Mammary epithelial cell (primary cell): ENCODE data around the gene EDC4.

Experiments
- EZH2 ChIP-seq: IDR thresholded peaks from 2 replicates; pipeline ENCODE4 v1.6.1; 2012; ENCODE audit warnings: low read length, inconsistent platforms, borderline replicate concordance
- TF ChIP-seq, protein P1 (sequence below), 2 donors: IDR thresholded peaks in 1 of 2; conservative IDR thresholded peaks in 1 of 2; 2 replicates each; pipeline ENCODE4 v1.5.1; 2011 to 2012; ENCODE audit warnings: inconsistent platforms in 2 of 2, low read length in 2 of 2, mild to moderate bottlenecking in 2 of 2, control low read depth in 1 of 2, low read depth in 1 of 2; ENCODE audit not compliant: insufficient read depth in 1 of 2; ENCODE audit errors: extremely low read depth in 1 of 2

- TF ChIP-seq, protein P1, sequence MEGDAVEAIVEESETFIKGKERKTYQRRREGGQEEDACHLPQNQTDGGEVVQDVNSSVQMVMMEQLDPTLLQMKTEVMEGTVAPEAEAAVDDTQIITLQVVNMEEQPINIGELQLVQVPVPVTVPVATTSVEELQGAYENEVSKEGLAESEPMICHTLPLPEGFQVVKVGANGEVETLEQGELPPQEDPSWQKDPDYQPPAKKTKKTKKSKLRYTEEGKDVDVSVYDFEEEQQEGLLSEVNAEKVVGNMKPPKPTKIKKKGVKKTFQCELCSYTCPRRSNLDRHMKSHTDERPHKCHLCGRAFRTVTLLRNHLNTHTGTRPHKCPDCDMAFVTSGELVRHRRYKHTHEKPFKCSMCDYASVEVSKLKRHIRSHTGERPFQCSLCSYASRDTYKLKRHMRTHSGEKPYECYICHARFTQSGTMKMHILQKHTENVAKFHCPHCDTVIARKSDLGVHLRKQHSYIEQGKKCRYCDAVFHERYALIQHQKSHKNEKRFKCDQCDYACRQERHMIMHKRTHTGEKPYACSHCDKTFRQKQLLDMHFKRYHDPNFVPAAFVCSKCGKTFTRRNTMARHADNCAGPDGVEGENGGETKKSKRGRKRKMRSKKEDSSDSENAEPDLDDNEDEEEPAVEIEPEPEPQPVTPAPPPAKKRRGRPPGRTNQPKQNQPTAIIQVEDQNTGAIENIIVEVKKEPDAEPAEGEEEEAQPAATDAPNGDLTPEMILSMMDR (conservative IDR thresholded peaks at IDR 0.05 in 1 of 2, IDR thresholded peaks at IDR 0.05 in 1 of 2; ENCODE audit: extremely low read depth in 1 of 2, insufficient read depth in 1 of 2, low read depth in 1 of 2, low read length in 2 of 2): no peak
- no peak for TF ChIP-seq EZH2
Observed at GRCh38 chr16:67902831-67903230, 30.0 kb downstream of the EDC4 start.
